GM21529 (cell line): ENCODE data around the gene CBX6.

ENCODE experiments used
- ATAC-seq: cut with Tn5 transposase; IDR thresholded peaks from one replicate; pipeline ENCODE4 v1.9.1; 2021; ENCODE audit not compliant: unreplicated experiment

The CBX6 gene

GRCh38 chr22:38841211-38841610 lies 30.8 kb downstream of the CBX6 start:
- ATAC-seq: no peak

- no peak for ATAC-seq
Observed at GRCh38 chr22:38840129-38840528, 31.9 kb downstream of the CBX6 start.

GRCh38 chr22:38839686-38840085 lies 32.3 kb downstream of the CBX6 start:
- ATAC-seq: no peak

- ATAC-seq: no peak
Observed at GRCh38 chr22:38837414-38837928, 34.5 kb downstream of the CBX6 start.

- ATAC-seq: no peak
Observed at GRCh38 chr22:38835888-38836301, 36.1 kb downstream of the CBX6 start.

- no peak for ATAC-seq
Observed at GRCh38 chr22:38834991-38835390, 37.0 kb downstream of the CBX6 start.

GRCh38 chr22:38834215-38834953 lies 37.6 kb downstream of the CBX6 start:
- no peak for ATAC-seq

GRCh38 chr22:38833061-38833460 lies 39.0 kb downstream of the CBX6 start:
- ATAC-seq: no peak

GRCh38 chr22:38832005-38832978 lies 39.7 kb downstream of the CBX6 start:
- ATAC-seq: no peak

GRCh38 chr22:38831166-38831945 lies 40.7 kb downstream of the CBX6 start:
- ATAC-seq: no peak

GRCh38 chr22:38830845-38831108 lies 41.2 kb downstream of the CBX6 start:
- ATAC-seq: no peak

GRCh38 chr22:38830026-38830844 lies 41.8 kb downstream of the CBX6 start:
- no peak for ATAC-seq

GRCh38 chr22:38829485-38829884 lies 42.5 kb downstream of the CBX6 start:
- ATAC-seq: no peak

- ATAC-seq: no peak
Observed at GRCh38 chr22:38828616-38829205, 43.3 kb downstream of the CBX6 start.

GRCh38 chr22:38828191-38828590 lies 43.8 kb downstream of the CBX6 start:
- no peak for ATAC-seq

- no peak for ATAC-seq
Observed at GRCh38 chr22:38827510-38827909, 44.5 kb downstream of the CBX6 start.

- no peak for ATAC-seq
Observed at GRCh38 chr22:38826801-38827200, 45.2 kb downstream of the CBX6 start.

GRCh38 chr22:38826386-38826785 lies 45.6 kb downstream of the CBX6 start:
- no peak for ATAC-seq

- ATAC-seq: no peak
Observed at GRCh38 chr22:38824585-38824984, 47.4 kb downstream of the CBX6 start.

GRCh38 chr22:38823637-38824036 lies 48.4 kb downstream of the CBX6 start:
- ATAC-seq: no peak
